ENCODE measurements around the gene SNX15. TPM values are rescaled to one million over a fixed set of nuclear protein-coding genes. Genes with fewer than 3 reads are reported as not detected.
A peak's percentile ranks its signal among the peaks of the same experiment; 100 is the strongest.
"Not testable (repeated sequence)": the region's sequence is repeated elsewhere in the genome, so short reads cannot be mapped to it uniquely, and the experiment has no call there.

The SNX15 gene
- total RNA-seq: 25.9 TPM

GRCh38 chr11:65027213-65028067, at the start of gene SNX15:
Gene SNX15 (plus strand): TSS chr11:65027439. CDS start chr11:65027538, 99 bp downstream.
- DNase-seq (ENCODE audit: low read depth in 2 of 3, low spot score in 2 of 3): peak; percentile 83 to 98 (median 96)

- DNase-seq (ENCODE audit: low read depth in 2 of 3, low spot score in 2 of 3): not testable (repeated sequence)
Measured at GRCh38 chr11:64983339-64983738, 43.9 kb upstream of the SNX15 start.

GRCh38 chr11:64987998-64988854, 39.0 kb upstream of the SNX15 start:
- no peak for DNase-seq (ENCODE audit: low read depth in 2 of 3, low spot score in 2 of 3)

- no peak for DNase-seq (ENCODE audit: low read depth in 2 of 3, low spot score in 2 of 3)
Measured at GRCh38 chr11:64989416-64989815, 37.8 kb upstream of the SNX15 start.

- peak in 1 of 3 donors; percentile 26 for DNase-seq (ENCODE audit: low read depth in 2 of 3, low spot score in 2 of 3)
Measured at GRCh38 chr11:64990222-64990923, 36.9 kb upstream of the SNX15 start.

- no peak for DNase-seq (ENCODE audit: low read depth in 2 of 3, low spot score in 2 of 3)
Measured at GRCh38 chr11:64994318-64994717, 32.9 kb upstream of the SNX15 start.

GRCh38 chr11:64996327-64996709, 30.9 kb upstream of the SNX15 start:
- DNase-seq (ENCODE audit: low read depth in 2 of 3, low spot score in 2 of 3): no peak

GRCh38 chr11:64996710-64997380, 30.4 kb upstream of the SNX15 start, which contains the start of gene BATF2:
Gene BATF2 (minus strand): TSS chr11:64996971. CDS start chr11:64996914, 57 bp downstream.
- DNase-seq (ENCODE audit: low read depth in 2 of 3, low spot score in 2 of 3): peak in 2 of 3 donors; percentile 65 to 76

- peak in 1 of 3 donors; percentile 12 for DNase-seq (ENCODE audit: low read depth in 2 of 3, low spot score in 2 of 3)
Measured at GRCh38 chr11:64998141-64998540, 29.1 kb upstream of the SNX15 start.

GRCh38 chr11:64998690-64999431, 28.4 kb upstream of the SNX15 start:
- no peak for DNase-seq (ENCODE audit: low read depth in 2 of 3, low spot score in 2 of 3)

- no peak for DNase-seq (ENCODE audit: low read depth in 2 of 3, low spot score in 2 of 3)
Measured at GRCh38 chr11:64999478-64999877, 27.8 kb upstream of the SNX15 start.

GRCh38 chr11:65002706-65003105, 24.5 kb upstream of the SNX15 start:
- no peak for DNase-seq (ENCODE audit: low read depth in 2 of 3, low spot score in 2 of 3)

- DNase-seq (ENCODE audit: low read depth in 2 of 3, low spot score in 2 of 3): no peak
Measured at GRCh38 chr11:65003282-65003681, 24.0 kb upstream of the SNX15 start.

- DNase-seq (ENCODE audit: low read depth in 2 of 3, low spot score in 2 of 3): not testable (repeated sequence)
Measured at GRCh38 chr11:65003968-65004367, 23.3 kb upstream of the SNX15 start.

- DNase-seq (ENCODE audit: low read depth in 2 of 3, low spot score in 2 of 3): no peak
Measured at GRCh38 chr11:65008016-65008415, 19.2 kb upstream of the SNX15 start.

- no peak for DNase-seq (ENCODE audit: low read depth in 2 of 3, low spot score in 2 of 3)
Measured at GRCh38 chr11:65008873-65009272, 18.4 kb upstream of the SNX15 start.

GRCh38 chr11:65013130-65013887, 13.9 kb upstream of the SNX15 start:
- DNase-seq (ENCODE audit: low read depth in 2 of 3, low spot score in 2 of 3): peak in 2 of 3 donors; percentile 92 to 96

GRCh38 chr11:65013888-65014725, 13.1 kb upstream of the SNX15 start, which contains the start of gene ARL2:
Gene ARL2 (plus strand): TSS chr11:65014160. CDS start chr11:65014208, 48 bp downstream.
- DNase-seq (ENCODE audit: low read depth in 2 of 3, low spot score in 2 of 3): peak; percentile 76 to 95 (median 94)

Data from hematopoietic multipotent progenitor cell (in vitro differentiated cells).